Daoy (cell line): ENCODE results near the gene PDRG1. TPM values are rescaled to one million over a fixed set of nuclear protein-coding genes. Genes with fewer than 3 reads are reported as not detected.
A peak's percentile ranks its signal among the peaks of the same experiment; 100 is the strongest.

Experiments used
- DNase-seq: peaks from one replicate; pipeline ENCODE4 v3.0.0-alpha.2; 2015; ENCODE audit warnings: low read depth
- total RNA-seq: library from RNA; depleted of rRNA; stranded (reverse); fragments of >200 nt; shearing (Covaris generic); gene quantifications from 2 replicates; pipeline ENCODE4 v1.2.3, GENCODE V29; 2014; rRNA removed

The PDRG1 gene
- total RNA-seq = 9.7 and 13.6 TPM in 2 replicates

GRCh38 chr20:31951530-31952453, at the start of gene PDRG1:
PDRG1 (minus strand) TSS chr20:31952046; CDS start chr20:31951961, 85 bp downstream.
- peak; percentile 97 for DNase-seq

DNA sequence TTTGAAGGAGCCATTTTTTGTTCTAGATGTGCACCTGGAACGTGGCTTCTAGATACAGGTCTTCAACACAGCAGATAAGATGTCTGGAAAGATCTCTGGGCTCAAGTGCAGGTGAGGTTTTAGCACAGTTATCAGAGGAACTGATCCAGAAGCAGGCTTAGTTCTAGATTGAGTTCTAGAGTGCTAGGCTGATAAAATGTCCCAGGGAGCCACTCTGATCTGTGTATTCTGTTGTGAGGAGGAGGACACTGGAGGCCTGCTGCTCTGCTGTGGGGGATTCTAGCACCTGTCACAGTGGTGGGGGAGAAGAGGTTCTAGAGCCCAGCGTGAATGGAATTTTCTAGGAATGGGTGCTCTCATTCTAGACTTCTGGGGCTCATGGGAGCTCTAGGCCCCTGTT, 46.4 kb upstream of the PDRG1 start:
- DNase-seq = no peak

DNA sequence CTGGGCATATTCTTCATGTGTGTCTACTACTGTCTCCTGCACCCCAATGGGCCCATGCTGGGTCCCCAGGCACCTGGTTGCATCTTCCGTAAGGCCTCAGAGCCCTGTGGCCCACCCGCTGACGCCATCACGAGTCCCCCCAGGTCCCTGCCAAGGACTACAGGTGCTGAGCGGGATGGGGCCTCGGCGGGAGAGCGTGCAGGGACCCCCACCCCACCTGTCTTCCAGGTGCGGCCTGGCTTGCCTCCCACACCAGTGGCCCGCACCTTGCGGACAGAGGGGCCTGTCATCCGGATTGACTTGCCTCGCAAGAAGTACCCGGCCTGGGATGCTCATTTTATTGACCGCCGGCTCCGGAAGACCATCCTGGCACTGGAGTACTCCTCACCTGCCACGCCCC, 45.1 kb upstream of the PDRG1 start:
- DNase-seq = no peak

DNA sequence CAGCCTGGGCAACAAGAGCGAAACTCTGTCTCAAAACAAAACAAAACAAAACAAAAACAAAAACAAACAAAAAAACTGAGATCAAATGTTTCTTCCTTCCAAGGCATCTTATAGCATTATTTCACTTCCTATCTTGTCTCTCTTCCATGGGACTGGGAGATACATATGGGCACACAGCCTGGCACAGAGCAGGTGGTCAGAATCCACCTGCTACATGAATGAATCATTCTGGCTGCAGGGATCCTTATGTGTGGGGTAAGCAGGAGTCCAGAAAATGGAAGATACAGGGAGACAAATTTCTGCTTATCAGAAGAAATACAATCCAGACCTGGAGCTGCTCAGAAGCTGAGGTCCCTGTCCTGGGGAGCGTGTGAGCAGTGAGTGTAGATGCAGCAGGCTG, 40.2 kb upstream of the PDRG1 start:
- DNase-seq = no peak

DNA sequence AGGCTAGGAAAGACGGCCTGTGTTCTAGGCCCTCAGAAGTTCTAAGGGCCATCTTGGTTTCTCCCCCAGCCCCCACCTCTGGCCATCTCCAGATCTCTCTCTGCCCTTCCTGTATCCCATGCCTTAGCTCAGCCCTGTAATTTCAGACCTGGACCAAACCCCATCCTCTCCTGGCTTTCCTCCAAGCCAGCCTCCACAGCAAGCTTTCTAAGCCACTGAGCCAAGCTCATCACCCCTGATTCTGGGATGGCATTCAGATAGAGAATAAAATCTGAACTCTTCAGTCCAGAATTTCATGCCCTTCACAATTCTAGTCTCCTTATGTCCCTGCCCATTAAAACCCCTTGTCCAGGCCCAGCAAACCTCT, 39.5 kb upstream of the PDRG1 start:
- DNase-seq = no peak

DNA sequence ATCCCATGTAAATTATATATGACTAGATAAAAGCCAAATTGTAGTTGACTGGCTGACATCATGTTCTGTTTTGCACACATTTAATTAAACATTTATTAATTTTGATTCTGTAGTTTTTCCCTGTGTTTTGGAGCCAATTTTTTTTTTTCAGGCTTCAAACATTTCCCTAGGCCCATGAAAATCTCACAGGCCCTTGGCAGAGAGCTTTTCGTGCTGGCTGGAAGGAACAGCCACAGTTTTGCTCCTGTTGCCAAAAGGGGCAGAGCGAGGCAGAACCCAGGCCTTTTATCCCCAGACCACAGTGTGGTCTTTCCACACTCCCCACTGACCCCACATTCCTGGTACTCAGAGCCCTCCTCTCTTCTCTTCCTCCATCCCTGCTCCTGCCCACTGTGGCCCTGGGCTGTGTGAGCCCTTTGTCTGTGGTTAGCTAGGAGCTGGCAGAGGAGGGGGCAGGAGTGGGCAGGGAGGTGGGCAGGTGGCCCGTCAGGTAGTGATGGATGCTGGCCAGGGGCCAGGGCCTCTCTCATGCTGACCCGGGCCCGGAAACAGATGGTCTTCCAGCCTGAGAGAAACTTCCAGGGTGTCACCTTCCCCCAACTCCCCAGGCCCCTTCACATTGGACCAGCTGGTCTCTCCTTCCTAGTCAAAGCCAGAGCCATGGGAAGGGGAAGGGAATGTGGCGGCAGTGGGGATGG, 38.9 kb upstream of the PDRG1 start:
- no peak for DNase-seq

- no peak for DNase-seq
Observed at GRCh38 chr20:31989030-31989645, 37.3 kb upstream of the PDRG1 start.

DNA sequence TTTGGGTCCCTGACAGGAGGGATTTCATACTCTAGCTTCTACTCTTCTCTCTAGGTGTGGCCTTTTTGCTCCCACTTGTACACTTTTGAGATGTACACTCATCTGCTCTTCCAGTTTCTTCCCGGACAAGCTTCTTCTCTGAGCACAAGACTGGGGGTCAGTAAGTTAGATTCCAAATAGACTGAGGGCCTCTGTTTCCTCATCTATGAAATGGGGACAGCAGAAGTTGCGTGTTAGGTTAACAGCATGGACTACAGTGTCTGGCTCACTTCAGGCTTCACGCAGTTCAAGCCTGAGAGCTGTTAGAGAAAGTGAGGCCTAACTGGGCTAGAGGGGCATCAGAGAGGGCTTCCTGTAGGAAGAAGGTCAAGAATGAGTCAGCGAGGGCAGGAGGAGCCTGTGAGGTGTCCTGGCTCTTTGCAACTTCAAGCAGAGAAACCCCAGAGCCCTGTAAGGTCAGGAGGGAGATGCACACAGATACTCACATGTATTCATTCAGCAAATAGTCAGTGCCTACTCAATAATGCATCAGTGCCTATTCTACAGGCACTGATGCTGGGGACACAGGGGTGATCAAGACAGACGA, 36.7 kb upstream of the PDRG1 start:
- no peak for DNase-seq

GRCh38 chr20:31987744-31988143, 35.9 kb upstream of the PDRG1 start:
- peak; percentile 14 for DNase-seq

DNA sequence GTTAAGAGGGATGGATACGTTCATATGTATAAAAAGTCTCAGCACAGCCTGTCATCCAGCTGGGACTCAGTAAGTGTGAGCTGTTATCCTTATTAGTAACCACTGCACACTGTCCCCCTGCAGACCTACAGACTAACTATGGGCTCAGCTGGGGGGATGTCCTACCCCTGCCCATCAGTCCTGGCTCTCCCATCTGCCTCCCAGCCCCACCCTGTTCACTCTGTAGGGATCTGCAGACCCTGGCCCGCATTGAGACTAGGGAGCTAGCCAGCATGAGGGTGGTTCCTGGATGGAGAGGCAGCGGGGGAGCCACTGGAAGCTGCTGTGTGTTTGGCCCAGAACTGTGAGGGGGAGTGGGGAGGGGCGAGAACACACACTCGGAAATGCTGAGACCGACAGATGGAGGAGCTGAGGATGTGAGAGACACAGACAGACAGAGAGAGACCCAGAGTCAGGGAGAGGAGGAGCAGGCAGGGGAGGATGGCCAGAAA, 33.2 kb upstream of the PDRG1 start:
- DNase-seq = no peak

DNA sequence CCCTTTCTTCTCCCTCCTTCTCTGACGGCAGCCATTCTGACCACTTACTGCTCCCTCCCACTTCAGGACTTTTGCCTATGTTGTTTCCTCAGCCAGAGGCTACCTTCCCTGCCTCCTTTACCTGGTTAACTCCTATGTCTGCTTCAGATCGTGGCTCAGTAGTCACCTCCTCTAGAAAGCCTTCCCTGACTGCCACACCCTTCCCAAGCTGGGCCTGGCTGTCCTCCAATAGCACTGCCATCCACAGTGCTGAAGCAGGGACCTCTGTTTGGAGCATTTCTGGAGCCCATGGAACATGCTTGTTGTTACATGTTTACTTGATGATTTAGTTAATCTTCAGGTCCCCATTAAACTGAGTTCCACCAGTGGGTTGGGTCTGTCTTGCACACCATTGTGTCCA, 29.9 kb upstream of the PDRG1 start:
- no peak for DNase-seq

GRCh38 chr20:31979713-31980426, 28.0 kb upstream of the PDRG1 start:
- DNase-seq = no peak

- DNase-seq = no peak
Observed at GRCh38 chr20:31977080-31977479, 25.2 kb upstream of the PDRG1 start.

GRCh38 chr20:31975874-31976273, 24.0 kb upstream of the PDRG1 start:
- no peak for DNase-seq

DNA sequence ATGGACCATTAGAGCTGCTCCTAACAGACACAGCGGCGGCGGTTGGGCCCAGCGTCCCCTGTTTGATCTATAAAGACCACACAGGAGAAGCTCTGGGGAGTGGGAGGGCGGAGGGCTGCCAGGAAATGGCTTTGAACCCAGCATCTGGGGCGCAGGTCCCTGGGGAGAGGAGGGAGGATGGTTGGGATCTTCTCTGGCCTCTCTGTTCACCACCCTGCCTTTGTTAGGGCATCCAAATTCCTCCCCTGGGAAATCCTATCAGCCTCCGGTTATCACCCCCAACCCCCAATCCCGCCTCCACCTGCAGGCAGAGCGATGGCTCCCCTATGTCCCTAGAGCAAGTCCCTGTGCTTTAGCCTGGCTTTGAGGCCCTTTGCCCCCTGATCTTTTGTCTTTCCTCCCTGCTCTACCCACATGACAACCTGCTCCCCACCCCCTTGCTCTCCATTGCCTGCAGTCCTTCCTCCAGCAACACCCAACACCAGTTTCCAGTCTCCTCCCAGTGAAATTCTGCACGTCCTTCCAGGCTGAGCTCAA, 23.2 kb upstream of the PDRG1 start:
- no peak for DNase-seq

- DNase-seq = no peak
Observed at GRCh38 chr20:31974296-31974695, 22.4 kb upstream of the PDRG1 start.

- peak; percentile 13 for DNase-seq
Observed at GRCh38 chr20:31972471-31973021, 20.7 kb upstream of the PDRG1 start.

GRCh38 chr20:31969991-31970390, 18.1 kb upstream of the PDRG1 start:
- DNase-seq = no peak

GRCh38 chr20:31968291-31969126, 16.7 kb upstream of the PDRG1 start:
- peak; percentile 79 for DNase-seq

GRCh38 chr20:31967830-31968249, 16.0 kb upstream of the PDRG1 start, which contains the start of gene XKR7:
XKR7 (plus strand) TSS chr20:31968151; CDS start chr20:31968176, 25 bp downstream.
- DNase-seq = peak; percentile 10
